Nephron progenitor cell (in vitro differentiated cells): ENCODE measurements around the gene CXCR5.

ENCODE experiments used
- DNase-seq: peaks from one replicate; pipeline ENCODE4 v3.0.0; 2021
- H3K27ac Mint-ChIP-seq: 2 replicates; pipeline ENCODE4 v1.8.0; 2021; ENCODE audit warnings: mild to moderate bottlenecking, moderate library complexity, mixed read lengths
- H3K27me3 Mint-ChIP-seq: 2 replicates; pipeline ENCODE4 v1.8.0; 2021; ENCODE audit warnings: mild to moderate bottlenecking, low read depth, mixed read lengths; ENCODE audit not compliant: poor library complexity
- H3K36me3 Mint-ChIP-seq: 2 replicates; pipeline ENCODE4 v1.8.0; 2021; ENCODE audit warnings: low read depth, mixed read lengths
- H3K4me1 Mint-ChIP-seq: 2 replicates; pipeline ENCODE4 v1.8.0; 2021; ENCODE audit warnings: mixed read lengths
- H3K4me3 Mint-ChIP-seq: 2 replicates; pipeline ENCODE4 v1.8.0; 2021; ENCODE audit warnings: mild to moderate bottlenecking, moderate library complexity, mixed read lengths
- H3K9me3 Mint-ChIP-seq: 2 replicates; pipeline ENCODE4 v1.8.0; 2021; ENCODE audit warnings: mild to moderate bottlenecking, moderate library complexity, mixed read lengths
- CTCF ChIP-seq: fragments of 200-600 bp; sonication (generic); IDR thresholded peaks from 2 replicates; pipeline ENCODE4 v1.5.0; 2021; ENCODE audit warnings: antibody characterized with exemption

CXCR5 gene

GRCh38 chr11:118911113-118911879 lies 27.6 kb downstream of the CXCR5 start:
- Mint-ChIP-seq H3K36me3 (peaks cover 5% of the 10 kb centered on the region), H3K4me1 (peaks cover 78% of the 10 kb centered on the region), H3K27ac (peak overlapping the region; percentile 95), H3K27me3 (no peaks in the 10 kb centered on the region), H3K9me3 (no peaks in the 10 kb centered on the region), H3K4me3 (peak overlapping the region; percentile 56)
- no peak for TF ChIP-seq CTCF
- DNase-seq: no peak

DNA sequence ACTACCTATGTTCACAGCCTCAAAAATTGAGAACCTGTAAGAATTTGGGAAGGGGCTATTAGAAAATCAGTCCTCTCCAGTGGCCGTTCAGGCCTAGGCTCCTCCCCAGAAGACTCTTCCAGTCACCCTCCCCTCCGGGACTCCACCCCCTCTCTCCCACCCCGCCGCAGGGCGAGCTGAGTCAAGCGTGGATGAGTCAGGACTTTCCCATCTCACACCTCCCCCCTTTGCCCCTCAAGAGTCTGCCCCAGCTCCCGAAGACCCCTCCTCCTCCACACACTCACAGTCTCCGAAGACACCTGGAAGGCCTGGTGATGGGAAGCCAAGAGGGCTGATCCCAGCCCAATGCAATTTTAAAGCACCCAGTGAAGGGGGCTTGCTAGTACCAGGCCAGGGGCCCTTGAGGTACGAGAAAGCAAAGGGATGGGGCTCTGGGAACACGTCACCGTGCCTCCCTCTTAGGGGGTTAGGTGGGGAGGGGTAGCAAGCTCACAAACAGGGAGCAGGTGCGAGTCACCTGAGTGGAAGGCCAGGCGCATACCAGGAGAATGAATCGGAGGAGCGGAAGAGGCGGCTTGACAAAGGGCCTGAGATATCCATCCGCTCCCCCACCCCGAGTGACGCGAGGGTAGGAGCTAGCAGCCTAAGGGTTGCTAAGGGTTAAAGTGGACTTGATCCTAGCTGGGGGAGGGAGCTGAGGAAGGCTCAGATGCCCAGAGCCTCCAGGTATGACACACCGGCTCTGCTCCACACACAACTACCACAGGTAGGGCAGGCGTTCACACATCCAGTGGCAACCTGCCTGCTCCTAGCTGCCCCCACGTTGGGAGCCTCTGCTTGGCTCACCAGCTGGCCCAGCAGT lies 28.4 kb downstream of the CXCR5 start:
- Mint-ChIP-seq H3K9me3 (no peaks in the 10 kb centered on the region), H3K4me1 (peaks cover 80% of the 10 kb centered on the region), H3K4me3 (peak overlapping the region; percentile 56), H3K36me3 (no peaks in the 10 kb centered on the region), H3K27me3 (no peaks in the 10 kb centered on the region), H3K27ac (peak overlapping the region; percentile 95)
- no peak for TF ChIP-seq CTCF
- peak; percentile 69 for DNase-seq

DNA sequence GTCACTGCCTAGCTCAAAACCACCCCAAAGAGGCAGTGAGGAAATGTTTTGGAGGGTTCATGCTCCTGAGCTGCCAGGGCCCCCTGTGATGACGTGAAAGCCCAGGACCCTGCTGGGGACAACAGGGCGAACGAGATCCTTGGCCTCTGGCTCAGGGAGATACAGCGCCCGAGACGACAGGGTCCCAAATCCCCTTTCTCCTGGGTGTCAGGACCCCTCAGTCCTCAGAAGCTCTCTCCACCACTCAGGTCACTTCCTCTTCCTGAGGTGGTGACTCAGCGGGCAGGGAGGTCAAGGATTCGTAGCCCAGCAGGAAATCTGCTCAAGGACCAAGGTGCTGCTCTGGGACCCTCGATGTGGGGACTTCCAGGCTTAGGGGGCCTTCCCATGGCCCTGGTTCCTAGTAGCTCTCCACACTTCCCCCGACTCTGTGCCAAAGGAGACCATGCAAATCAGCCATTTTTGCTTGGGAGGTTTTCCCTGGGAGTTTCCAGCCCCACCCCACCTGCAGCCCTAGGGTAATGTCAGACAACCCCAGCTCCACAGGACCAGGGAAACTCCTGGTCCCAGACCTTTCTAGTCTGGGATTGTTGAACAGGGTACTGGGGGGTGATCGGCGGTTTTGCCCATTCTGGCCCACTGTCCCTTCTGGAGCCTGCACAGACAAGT lies 29.2 kb downstream of the CXCR5 start:
- H3K36me3 Mint-ChIP-seq: no peaks in the 10 kb centered on the region
- peaks cover 80% of the 10 kb centered on the region for H3K4me1 Mint-ChIP-seq
- peak overlapping the region; percentile 44 for H3K4me3 Mint-ChIP-seq

DNA sequence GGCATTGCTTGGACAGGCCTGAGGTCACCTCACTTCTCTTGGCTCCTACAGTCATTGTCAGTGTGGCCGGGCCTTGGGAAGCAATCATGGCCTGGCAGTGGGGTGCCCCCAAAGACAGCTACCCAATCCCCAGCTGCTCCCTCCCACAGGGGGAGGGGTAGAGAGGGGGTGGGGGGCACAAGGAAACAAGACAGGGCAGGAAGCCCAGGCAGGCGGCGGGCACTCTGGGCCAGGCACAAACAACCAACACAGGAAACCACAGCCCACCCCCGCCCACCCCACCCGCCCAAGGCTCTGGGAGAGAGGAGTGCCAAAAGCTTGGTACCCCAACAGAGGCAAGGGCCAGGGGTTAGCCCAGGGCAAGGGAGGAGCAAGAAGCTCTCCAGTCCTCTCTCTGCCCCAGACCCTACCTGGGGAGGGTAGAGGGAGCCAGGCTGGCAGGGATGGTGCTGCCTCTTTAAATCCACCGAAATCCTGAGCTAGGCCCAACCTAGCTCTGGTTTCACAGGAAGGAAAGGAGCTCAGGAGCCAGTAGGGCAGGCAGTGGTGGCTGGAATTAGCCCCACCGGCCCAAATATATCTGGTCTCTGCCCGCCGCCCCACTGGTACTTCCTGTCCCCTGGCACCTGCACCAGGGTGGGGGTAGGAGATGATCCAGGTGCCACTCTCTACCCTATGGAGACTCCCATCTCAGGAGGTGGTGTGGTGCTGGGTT lies 29.9 kb downstream of the CXCR5 start:
- no peak for DNase-seq
- TF ChIP-seq CTCF: no peak
- Mint-ChIP-seq H3K36me3 (no peaks in the 10 kb centered on the region), H3K27ac (peak overlapping the region; percentile 82), H3K4me3 (no peak overlapping the region), H3K27me3 (no peaks in the 10 kb centered on the region), H3K9me3 (no peaks in the 10 kb centered on the region), H3K4me1 (peaks cover 80% of the 10 kb centered on the region)

More for the DNA sequence above, 29.2 kb downstream of the CXCR5 start:
- no peak for DNase-seq
- Mint-ChIP-seq H3K27ac (peak overlapping the region; percentile 95), H3K9me3 (no peaks in the 10 kb centered on the region), H3K27me3 (no peaks in the 10 kb centered on the region)
- no peak for TF ChIP-seq CTCF

DNA sequence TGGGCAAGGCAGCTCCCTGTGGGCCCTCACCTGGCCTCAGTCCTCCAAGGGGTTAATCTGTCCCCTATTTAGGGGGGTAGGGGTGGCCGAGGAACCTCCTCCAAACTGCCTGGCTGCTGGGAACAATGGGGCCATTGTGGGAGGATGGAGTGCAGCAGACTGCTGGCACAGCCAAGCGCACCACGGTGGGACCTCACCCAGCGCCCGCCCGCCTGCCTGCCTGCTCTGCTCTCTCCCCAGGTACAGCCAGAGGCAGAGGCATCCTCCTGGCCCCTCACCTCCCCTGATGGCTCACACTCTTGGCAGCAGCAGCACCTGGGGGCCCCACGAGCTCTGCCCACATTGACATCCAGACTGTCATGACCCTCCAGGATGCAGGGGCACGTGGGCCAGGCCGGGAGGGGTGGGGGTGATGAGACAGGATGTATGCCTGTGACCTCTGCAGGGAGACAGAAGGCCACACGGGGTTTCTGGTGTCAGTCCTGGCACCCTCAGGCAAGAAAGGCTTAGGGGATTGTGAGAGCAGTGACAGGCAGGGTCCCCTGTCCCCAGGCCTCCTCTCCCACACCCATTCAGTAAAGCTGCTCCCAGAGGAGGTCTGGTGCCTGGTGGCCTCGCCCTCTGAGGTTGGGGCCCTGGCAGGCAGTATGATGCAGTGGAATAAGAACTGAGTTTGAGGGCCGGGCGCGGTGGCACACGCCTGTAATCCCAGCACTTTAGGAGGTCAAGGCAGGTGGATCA lies 30.7 kb downstream of the CXCR5 start:
- no peak for DNase-seq
- TF ChIP-seq CTCF: no peak
- Mint-ChIP-seq H3K27me3 (no peaks in the 10 kb centered on the region), H3K4me1 (peaks cover 82% of the 10 kb centered on the region), H3K27ac (peak overlapping the region; percentile 95), H3K4me3 (peak overlapping the region; percentile 54), H3K9me3 (no peaks in the 10 kb centered on the region), H3K36me3 (no peaks in the 10 kb centered on the region)
